Stimulated activated CD4-positive, alpha-beta T cell treated with anti-CD3 and anti-CD28 coated beads, Interleukin-1b, Interleukin-23, amount 100 ng/mL, for 24 hours (primary cell): ENCODE data around the gene GABRR1.
"Not testable (repeated sequence)": the region's sequence is repeated elsewhere in the genome, so short reads cannot be mapped to it uniquely, and the experiment has no call there.

Experiments used
- DNase-seq, 4 experiments: peaks; one replicate each; pipeline ENCODE4 v3.0.0-alpha.2; 2020; ENCODE audit warnings: low read depth in 4 of 4, low spot score in 1 of 4

Gene GABRR1

GRCh38 chr6:89217299-89217910 lies at the start of gene GABRR1:
GABRR1 (minus strand) TSS chr6:89217358; CDS start chr6:89217322, 36 bp downstream.
- no peak for DNase-seq

GRCh38 chr6:89264296-89264695 lies 47.1 kb upstream of the GABRR1 start:
- DNase-seq = no peak

GRCh38 chr6:89260832-89261231 lies 43.7 kb upstream of the GABRR1 start:
- no peak for DNase-seq

GRCh38 chr6:89260310-89260709 lies 43.2 kb upstream of the GABRR1 start:
- DNase-seq = no peak

- DNase-seq = no peak
Measured at GRCh38 chr6:89258912-89259311, 41.8 kb upstream of the GABRR1 start.

DNA sequence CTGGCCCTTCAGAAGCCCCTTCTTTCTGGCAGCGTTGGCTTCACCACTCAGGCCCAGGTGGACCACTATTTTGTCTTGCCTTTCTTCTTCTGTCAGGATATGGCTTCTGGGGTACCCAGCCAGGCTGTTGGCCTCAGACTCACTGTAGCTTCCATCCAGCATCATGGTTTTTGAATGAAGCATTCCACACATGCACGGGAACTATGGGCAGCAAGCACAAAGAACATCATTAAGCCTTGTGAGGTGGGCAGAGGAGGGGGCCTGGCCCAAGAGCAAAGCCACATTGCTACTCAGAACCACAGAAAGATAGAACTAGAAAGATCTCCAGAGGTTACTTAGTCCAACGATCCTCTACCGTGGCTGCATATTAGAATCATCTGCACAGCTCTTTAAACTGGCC lies 40.6 kb upstream of the GABRR1 start:
- DNase-seq = no peak

- DNase-seq = no peak
Measured at GRCh38 chr6:89257346-89257745, 40.2 kb upstream of the GABRR1 start.

DNA sequence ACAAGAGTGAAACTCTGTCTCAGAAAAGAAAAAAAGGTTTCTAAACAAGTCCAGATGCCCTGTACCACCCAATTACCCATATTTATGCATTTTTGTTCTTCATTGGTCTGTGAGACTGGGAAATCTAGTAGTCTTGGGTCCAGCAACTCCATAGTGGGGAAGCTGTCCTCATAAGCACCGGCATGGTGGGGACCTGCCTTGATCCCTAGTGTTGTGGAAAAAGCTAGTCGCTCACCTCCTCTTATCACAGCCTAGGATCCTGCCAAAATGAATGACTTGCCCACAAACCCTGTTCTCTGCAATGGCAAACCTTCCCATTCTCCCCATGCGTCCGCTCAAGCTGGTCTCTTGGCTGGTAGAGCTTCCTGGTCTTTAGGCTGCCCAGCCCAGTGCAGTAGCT lies 38.3 kb upstream of the GABRR1 start:
- DNase-seq = no peak

DNA sequence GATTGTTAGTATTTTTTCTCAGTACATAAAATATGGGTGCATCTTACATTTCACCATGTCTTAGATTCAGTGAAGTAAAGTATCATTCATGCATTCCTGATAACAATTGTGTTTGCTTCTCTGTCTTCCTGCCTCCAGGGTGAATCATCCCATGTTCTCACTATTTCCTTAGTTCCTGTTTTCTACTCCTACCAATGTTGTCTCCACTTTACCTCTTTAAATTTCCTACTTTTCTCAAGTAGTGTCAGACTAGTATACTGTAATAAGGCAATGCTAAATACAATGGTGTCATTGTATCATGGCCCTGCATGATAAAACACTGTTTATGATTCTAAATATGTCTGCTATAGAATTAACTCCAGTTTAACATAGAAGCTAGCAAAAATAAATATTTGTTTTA lies 37.4 kb upstream of the GABRR1 start:
- no peak for DNase-seq

DNA sequence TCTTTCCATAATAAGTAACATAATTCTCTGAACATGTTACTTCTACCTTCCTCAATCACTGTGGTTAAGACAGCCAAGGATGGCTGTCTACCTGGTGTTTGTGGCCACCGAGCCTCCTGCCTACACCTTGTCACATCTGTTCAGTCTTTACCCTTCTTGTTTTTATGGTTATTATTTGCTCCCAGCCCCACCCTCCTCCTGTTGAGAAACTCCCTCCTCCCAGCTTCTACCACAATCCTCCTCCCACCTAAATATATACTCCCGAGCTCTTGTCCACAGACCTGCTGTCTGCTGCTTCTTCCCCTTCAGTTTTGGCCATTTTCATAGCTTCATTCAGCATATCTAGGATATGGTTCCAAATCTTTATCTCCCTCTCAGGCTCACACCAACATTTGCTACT lies 35.7 kb upstream of the GABRR1 start:
- no peak for DNase-seq

- DNase-seq = no peak
Measured at GRCh38 chr6:89251976-89252375, 34.8 kb upstream of the GABRR1 start.

GRCh38 chr6:89251170-89251569 lies 34.0 kb upstream of the GABRR1 start:
- DNase-seq = no peak

- no peak for DNase-seq
Measured at GRCh38 chr6:89250239-89250638, 33.1 kb upstream of the GABRR1 start.

GRCh38 chr6:89244241-89244985 lies 27.3 kb upstream of the GABRR1 start:
- DNase-seq = no peak

DNA sequence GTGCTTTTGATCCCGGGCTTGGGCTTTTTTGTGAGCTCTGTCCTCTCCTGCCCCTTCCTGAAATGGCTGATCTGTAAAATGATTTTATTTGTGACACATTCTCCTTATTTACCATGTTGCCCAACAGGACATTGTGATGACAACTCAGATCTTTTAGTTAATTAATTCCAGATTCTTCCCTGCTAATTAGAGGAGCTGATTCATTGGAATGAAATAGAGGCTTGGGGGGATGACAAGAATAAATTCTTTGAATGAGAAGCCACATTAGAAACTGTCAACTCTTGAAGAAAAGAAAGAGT lies 26.1 kb upstream of the GABRR1 start:
- no peak for DNase-seq

- no peak for DNase-seq
Measured at GRCh38 chr6:89242574-89243330, 25.6 kb upstream of the GABRR1 start.

DNA sequence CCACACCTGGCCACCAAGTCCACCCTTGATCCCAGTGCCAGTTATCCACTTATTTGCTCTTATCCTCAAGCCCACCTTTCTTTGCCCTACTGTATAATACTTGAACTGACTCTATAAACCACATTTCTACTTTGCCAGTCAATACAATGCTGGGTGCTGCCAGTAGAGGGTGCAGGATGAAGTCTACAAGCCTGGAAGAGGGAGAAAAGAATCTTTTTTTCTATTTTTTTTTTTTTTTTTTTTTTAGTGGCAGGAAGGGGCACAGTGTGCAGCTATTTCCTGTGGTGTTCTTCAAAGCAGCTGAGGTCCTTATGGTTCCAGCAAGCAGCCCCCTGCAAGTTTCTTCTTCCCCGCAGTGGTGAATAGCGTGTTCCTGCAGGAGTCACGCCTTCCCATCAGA lies 22.2 kb upstream of the GABRR1 start:
- DNase-seq = peak in 1 of 4 experiments; percentile 4

GRCh38 chr6:89237158-89237557 lies 20.0 kb upstream of the GABRR1 start:
- DNase-seq = no peak

DNA sequence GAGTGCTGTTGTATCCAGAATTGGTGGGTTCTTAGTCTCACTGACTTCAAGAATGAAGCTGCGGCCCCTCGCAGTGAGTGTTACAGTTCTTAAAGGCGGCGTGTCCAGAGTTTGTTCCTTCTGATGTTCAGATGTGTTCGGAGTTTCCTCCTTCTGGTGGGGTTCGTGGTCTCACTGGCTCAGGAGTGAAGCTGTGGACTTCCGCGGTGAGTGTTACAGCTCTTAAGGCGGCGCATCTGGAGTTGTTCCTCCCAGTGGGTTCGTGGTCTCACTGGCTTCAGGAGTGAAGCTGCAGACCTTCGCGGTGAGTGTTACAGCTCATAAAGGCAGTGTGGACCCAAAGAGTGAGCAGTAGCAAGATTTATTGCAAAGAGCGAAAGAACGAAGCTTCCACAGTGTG lies 16.4 kb upstream of the GABRR1 start:
- not testable (repeated sequence) for DNase-seq

DNA sequence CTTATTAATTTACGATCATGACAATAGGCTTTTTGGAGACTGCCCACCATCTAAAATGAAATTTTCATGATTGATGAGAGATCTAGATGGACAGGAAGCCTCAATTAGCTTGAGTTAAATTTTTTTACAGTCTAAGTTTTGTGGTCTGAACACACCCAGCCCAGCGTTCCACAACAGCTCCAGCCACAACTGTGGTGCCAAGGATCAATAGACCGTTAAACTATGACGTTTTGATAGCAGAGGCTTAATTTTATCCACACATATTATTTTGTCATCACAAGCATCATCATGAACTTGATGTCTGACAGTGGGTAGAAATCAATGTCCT lies 5.5 kb upstream of the GABRR1 start:
- DNase-seq = no peak

DNA sequence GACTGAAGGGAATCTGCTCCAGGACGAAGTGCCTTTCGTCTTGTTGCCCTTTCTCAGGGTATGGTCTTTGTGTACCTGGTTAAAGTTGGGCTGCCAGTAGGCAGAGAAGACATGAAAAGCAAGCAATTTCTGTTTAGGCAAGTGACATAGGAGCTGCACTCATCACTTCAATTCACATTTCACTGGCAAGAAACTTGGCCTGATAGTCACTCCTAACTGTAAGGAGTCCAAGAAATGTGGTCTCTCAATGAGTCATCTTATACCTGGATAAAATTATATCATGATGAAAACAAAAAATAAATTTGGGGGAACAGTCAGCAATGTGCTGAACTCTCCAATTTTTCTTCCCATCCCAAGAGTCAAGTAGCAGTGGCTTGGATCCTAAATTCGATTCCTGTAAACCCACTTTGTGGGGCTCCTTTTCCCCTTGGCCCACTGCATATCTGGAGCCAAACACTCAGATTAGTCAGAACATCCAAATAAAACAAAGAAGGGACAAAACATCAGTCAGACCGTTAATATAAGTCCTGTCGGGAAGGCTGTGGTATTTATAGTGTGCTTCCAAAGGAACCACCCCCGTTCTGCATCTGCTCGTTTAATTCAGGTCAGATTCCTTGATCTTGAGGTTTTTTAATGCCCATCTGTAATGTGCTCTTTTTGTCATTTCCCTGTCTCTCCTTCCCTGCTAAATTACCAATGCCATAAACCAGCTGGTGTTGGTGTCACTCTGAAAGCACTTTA lies 5.0 kb upstream of the GABRR1 start:
- DNase-seq = no peak

DNA sequence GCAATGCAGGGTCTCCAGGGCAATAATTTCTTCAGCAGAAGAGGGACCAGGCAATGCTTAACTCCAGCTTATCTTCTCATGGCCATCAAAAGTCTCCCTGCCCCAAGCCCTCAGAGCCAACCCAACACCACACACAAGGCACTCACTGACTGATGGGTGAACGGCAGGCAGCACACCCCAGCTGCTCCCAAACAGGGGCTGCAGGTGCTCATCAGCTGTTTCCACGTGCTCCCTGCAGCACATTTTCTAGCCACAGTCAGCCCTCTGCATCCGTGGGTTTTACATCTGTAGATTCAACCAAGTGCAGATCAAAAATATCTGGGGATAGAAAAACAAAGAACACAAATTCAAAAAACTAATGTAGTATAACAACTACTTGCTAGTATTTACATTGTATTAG lies 4.0 kb upstream of the GABRR1 start:
- no peak for DNase-seq
